Natural killer cell (primary cell): ENCODE measurements around the gene COPG2. TPM values are rescaled to one million over a fixed set of nuclear protein-coding genes. Genes with fewer than 3 reads are reported as not detected.
"Not testable (repeated sequence)": the region's sequence is repeated elsewhere in the genome, so short reads cannot be mapped to it uniquely, and the experiment has no call there.

ENCODE experiments used
- ATAC-seq, 3 donors: fragments of 150-1000 bp in 2 of 3; fragments of 200-7000 bp in 1 of 3; cut with Tn5 transposase; 1 replicate in 1 of 3; 2 replicates in 2 of 3; pipeline ENCODE4 v1.10.0; 2021; ENCODE audit warnings: mild to moderate bottlenecking in 2 of 3, moderate library complexity in 2 of 3
- DNase-seq, 2 donors: peaks; one replicate each; pipeline versions ENCODE4 v3.0.0 to v3.0.0-alpha.2; 2013 to 2021; ENCODE audit warnings: mixed read lengths in 1 of 2
- H3K27ac ChIP-seq: one replicate; pipeline ENCODE4 v1.5.1; 2013; ENCODE audit warnings: mild to moderate bottlenecking, low read length
- H3K27me3 ChIP-seq: one replicate; pipeline ENCODE4 v1.6.1; 2013; ENCODE audit warnings: low read length; ENCODE audit not compliant: control insufficient read depth, insufficient read depth
- H3K36me3 ChIP-seq: one replicate; pipeline ENCODE4 v1.6.1; 2013; ENCODE audit warnings: low read length; ENCODE audit not compliant: control insufficient read depth, insufficient read depth
- H3K4me1 ChIP-seq: one replicate; pipeline ENCODE4 v1.6.1; 2013; ENCODE audit warnings: low read length; ENCODE audit not compliant: control insufficient read depth, insufficient read depth
- H3K4me3 ChIP-seq: one replicate; pipeline ENCODE4 v1.5.1; 2013; ENCODE audit warnings: low read length
- H3K9me3 ChIP-seq: one replicate; pipeline ENCODE4 v1.6.1; 2013; ENCODE audit warnings: low read length; ENCODE audit not compliant: control insufficient read depth, insufficient read depth
- H3K27ac Mint-ChIP-seq, 2 donors: one replicate each; pipeline ENCODE4 v1.8.0; 2022; ENCODE audit warnings: mild to moderate bottlenecking in 2 of 2, mixed read lengths in 2 of 2, moderate library complexity in 1 of 2
- H3K27me3 Mint-ChIP-seq, 2 donors: one replicate each; pipeline ENCODE4 v1.8.0; 2022; ENCODE audit warnings: low read depth in 2 of 2, mixed read lengths in 2 of 2
- H3K36me3 Mint-ChIP-seq: one replicate; pipeline ENCODE4 v1.8.0; 2022; ENCODE audit warnings: mixed read lengths
- H3K4me1 Mint-ChIP-seq, 2 donors: one replicate each; pipeline ENCODE4 v1.8.0; 2022; ENCODE audit warnings: mixed read lengths in 2 of 2
- H3K4me3 Mint-ChIP-seq: one replicate; pipeline ENCODE4 v1.8.0; 2022; ENCODE audit warnings: mild to moderate bottlenecking, moderate library complexity, mixed read lengths
- H3K9me3 Mint-ChIP-seq, 2 donors: one replicate each; pipeline ENCODE4 v1.8.0; 2022; ENCODE audit warnings: mixed read lengths in 2 of 2
- WGBS: methylation state at CpG from one replicate; pipeline ENCODE4 v1.1.7; 2013; ENCODE audit warnings: missing lambda C conversion rate; ENCODE audit not compliant: insufficient coverage; 5-methylcytosine and 5-hydroxymethylcytosine counted together
- intact Hi-C: fragments of 100-400 bp; cut with micrococcal nuclease; formaldehyde crosslinking; loops from one replicate; pipeline ENCODE4 v1.14.2; 2022
- total RNA-seq, 4 donors: library from RNA; stranded (reverse); fragments of 120-200 nt in 1 of 4; gene quantifications; one replicate each; pipeline versions ENCODE4 v1.2.3 to v1.2.4, GENCODE V29; 2013 to 2022
- TF ChIP-seq, protein P1 (sequence below): fragments of 200-600 bp; IDR thresholded peaks from one replicate; pipeline ENCODE4 v1.8.0; 2022; ENCODE audit warnings: antibody characterized with exemption

COPG2 gene
- total RNA-seq, 3 donors from 2014 or later (not counting 1 experiment from before 2014, with no cell fraction given): 6.6 to 9.1 (median 8.9) TPM

DNA sequence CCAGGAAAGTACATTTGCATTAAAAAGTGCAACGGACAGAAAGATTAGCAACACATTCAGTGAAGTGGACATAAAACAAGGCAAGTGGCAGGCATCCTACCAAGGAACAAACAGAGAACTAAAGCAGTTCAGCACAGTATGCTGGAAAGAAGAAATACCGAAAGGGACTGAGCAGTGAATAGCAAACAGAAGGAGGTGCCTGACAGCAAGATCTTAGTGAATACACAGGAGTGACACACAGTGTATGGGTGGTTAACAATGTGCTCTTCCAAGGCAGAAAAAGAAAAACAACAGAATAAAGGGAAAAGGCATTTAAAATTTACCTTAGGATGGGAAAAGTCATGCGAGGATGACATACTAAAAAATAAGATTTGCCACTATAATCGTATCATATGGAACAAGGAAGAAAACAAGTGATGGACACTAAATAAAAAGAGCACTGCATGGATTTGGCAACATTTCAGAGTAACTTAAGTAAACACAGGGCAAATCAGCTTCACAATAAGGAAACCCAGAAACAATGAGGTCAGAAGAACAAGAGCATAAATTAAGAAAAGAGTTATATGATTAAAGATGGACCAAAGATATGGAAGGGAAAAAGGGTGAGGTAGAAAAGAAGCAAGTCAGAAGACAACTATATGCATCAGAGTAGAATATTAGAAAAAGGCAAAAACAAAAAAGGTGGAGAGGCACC lies 147.1 kb downstream of the COPG2 start:
- H3K27ac Mint-ChIP-seq: no peak overlapping the region
- intact Hi-C loops: no loop called here

DNA sequence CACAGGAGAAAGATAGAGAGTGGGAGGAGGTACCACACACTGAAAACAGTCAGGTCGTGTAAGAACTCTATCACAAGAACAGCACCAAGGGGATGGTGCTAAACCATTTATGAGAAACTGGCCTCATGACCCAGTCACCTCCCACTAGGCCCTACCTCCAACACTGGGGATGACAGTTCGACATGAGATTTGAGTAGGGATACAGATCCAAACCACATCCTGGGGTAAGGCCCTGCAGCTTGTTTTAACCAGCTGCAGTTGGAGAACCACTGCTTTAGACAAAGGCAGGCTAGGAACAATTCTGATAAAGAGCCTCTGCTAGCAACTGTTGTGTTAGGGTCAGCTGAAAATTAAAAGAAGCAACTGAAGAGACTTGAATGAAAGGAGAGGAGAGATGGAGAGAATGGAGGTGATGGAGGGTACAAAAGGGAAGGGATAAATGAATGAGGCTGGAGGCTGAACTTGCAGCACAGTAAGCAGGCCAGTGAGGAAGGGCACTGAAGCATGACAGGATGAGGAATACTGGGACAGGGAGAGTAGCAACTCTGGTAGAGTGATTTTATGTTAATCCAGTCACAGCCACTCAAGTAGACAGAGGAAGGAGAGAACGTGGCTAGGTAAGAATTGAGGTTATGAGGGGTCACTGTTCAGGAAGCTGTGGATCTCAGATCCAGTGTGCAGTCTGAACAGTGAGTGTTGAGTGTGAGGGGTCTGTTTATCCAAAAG lies 153.1 kb downstream of the COPG2 start:
- H3K4me1 Mint-ChIP-seq: no peaks in the 10 kb centered on the region

More for the DNA sequence above, 147.1 kb downstream of the COPG2 start:
- no peaks in the 10 kb centered on the region for H3K9me3 ChIP-seq
- H3K4me3 ChIP-seq: no peak overlapping the region
- H3K27me3 ChIP-seq: no peaks in the 10 kb centered on the region
- Mint-ChIP-seq H3K4me3 (no peak overlapping the region), H3K27me3 (no peaks in the 10 kb centered on the region), H3K9me3 (no peaks in the 10 kb centered on the region), H3K4me1 (no peaks in the 10 kb centered on the region), H3K36me3 (no peaks in the 10 kb centered on the region)
- no peaks in the 10 kb centered on the region for H3K4me1 ChIP-seq
- no peaks in the 10 kb centered on the region for H3K36me3 ChIP-seq
- no peak for DNase-seq
- TF ChIP-seq, protein P1, sequence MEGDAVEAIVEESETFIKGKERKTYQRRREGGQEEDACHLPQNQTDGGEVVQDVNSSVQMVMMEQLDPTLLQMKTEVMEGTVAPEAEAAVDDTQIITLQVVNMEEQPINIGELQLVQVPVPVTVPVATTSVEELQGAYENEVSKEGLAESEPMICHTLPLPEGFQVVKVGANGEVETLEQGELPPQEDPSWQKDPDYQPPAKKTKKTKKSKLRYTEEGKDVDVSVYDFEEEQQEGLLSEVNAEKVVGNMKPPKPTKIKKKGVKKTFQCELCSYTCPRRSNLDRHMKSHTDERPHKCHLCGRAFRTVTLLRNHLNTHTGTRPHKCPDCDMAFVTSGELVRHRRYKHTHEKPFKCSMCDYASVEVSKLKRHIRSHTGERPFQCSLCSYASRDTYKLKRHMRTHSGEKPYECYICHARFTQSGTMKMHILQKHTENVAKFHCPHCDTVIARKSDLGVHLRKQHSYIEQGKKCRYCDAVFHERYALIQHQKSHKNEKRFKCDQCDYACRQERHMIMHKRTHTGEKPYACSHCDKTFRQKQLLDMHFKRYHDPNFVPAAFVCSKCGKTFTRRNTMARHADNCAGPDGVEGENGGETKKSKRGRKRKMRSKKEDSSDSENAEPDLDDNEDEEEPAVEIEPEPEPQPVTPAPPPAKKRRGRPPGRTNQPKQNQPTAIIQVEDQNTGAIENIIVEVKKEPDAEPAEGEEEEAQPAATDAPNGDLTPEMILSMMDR: no peak
- ATAC-seq: no peak
- WGBS: 97% methylated on average over 4 of the region's 4 CpGs
- no peak overlapping the region for H3K27ac ChIP-seq

DNA sequence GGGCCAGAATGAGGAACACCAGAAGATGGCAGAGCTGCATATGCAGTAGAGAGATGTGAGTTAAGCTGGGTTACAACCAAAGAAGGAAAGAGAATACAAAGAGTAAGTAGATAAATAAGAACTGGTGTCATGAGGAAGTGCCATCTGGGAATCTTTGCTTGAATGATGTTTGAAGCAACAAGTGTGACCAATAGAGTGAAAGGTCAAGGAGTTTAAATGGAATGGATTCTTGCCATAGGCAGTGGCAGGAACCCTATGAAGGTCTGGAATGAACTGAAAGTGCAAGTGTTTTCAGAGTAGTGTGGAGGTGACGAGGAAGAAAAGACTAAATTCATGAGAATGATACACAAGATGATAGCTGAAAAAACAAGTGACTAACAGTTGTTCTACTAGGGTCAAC lies 155.1 kb downstream of the COPG2 start:
- intact Hi-C loops: no loop called here
- H3K27me3 ChIP-seq: no peaks in the 10 kb centered on the region
- 97% methylated on average over 1 of the region's 1 CpG for WGBS
- H3K36me3 Mint-ChIP-seq: no peaks in the 10 kb centered on the region
- DNase-seq: no peak
- H3K27ac Mint-ChIP-seq: no peak overlapping the region
- H3K36me3 ChIP-seq: no peaks in the 10 kb centered on the region
- no peaks in the 10 kb centered on the region for H3K27me3 Mint-ChIP-seq
- no peaks in the 10 kb centered on the region for H3K9me3 ChIP-seq
- H3K4me1 ChIP-seq: no peaks in the 10 kb centered on the region
- TF ChIP-seq, protein P1: no peak
- no peak overlapping the region for H3K4me3 ChIP-seq
- H3K9me3 Mint-ChIP-seq: no peaks in the 10 kb centered on the region
- no peak for ATAC-seq
- H3K27ac ChIP-seq: no peak overlapping the region
- no peak overlapping the region for H3K4me3 Mint-ChIP-seq
- H3K4me1 Mint-ChIP-seq: no peaks in the 10 kb centered on the region

More for the DNA sequence above, 153.1 kb downstream of the COPG2 start:
- Histone ChIP-seq H3K4me3 (no peak overlapping the region), H3K36me3 (no peaks in the 10 kb centered on the region), H3K27ac (no peak overlapping the region), H3K4me1 (no peaks in the 10 kb centered on the region), H3K27me3 (no peaks in the 10 kb centered on the region), H3K9me3 (no peaks in the 10 kb centered on the region)
- Mint-ChIP-seq H3K27ac (no peak overlapping the region), H3K27me3 (no peaks in the 10 kb centered on the region), H3K4me3 (no peak overlapping the region), H3K36me3 (no peaks in the 10 kb centered on the region), H3K9me3 (no peaks in the 10 kb centered on the region)
- intact Hi-C loops: no loop called here
- DNase-seq (no peak), ATAC-seq (no peak)
- 80% methylated on average over 3 of the region's 3 CpGs for WGBS
- TF ChIP-seq, protein P1: no peak

DNA sequence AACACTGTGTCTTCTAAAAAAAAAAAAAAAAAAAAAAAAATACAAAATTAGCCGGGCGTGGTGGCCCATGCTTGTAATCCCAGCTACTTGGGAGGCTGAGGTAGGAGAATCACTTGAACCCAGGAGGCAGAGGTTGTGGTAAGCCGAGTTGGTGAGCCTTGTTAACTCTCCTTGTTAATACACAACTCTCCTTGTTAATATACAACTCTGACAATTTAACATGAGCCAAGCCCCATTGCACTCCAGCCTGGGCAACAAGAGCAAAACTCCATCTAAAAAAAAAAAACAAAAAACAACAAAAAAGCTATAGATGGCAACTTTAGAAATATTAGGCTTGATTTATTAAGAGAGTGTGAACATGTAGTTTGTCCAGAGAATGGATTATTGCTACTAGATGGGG lies 156.5 kb downstream of the COPG2 start:
- intact Hi-C loops, H3K27me3 Mint-ChIP-seq, DNase-seq, H3K27ac Mint-ChIP-seq, H3K27me3 ChIP-seq, H3K27ac ChIP-seq, H3K9me3 ChIP-seq, H3K4me1 Mint-ChIP-seq, H3K4me3 ChIP-seq, H3K36me3 Mint-ChIP-seq, H3K4me1 ChIP-seq, H3K9me3 Mint-ChIP-seq, H3K36me3 ChIP-seq, ATAC-seq, H3K4me3 Mint-ChIP-seq: not testable (repeated sequence)
- 78% methylated on average over 1 of the region's 3 CpGs for WGBS
